HL-60 (cell line): ENCODE measurements around the gene TRIM17.

Experiments
- POLR2AphosphoS5 ChIP-seq: IDR thresholded peaks from 2 replicates; pipeline ENCODE4 v1.6.1; 2012; ENCODE audit warnings: low read depth
- TF ChIP-seq, protein P1 (sequence below): IDR thresholded peaks from one replicate; pipeline ENCODE4 v1.5.1; 2011; ENCODE audit warnings: low read length, control low read depth, inconsistent platforms; ENCODE audit not compliant: insufficient read depth

DNA sequence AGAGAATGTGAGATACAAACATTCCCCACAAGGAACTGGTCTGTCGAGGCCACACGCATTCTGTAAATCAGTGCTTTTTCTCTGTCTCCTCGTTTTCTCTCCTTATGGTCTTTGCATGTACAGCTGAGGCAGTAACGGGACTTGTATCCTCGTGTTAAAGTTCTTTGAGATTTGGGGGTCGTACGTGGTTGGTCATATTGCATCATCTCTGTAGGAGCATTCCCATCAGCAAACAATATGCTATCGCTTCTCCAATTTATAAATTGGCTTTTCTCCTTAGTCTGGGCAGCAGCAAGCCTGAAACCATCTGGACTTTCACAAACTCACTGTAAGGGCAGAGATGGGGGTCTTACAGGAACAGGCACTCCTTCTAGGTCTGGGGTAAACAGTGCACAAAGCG, 13.0 kb upstream of the TRIM17 start:
- TF ChIP-seq, protein P1, sequence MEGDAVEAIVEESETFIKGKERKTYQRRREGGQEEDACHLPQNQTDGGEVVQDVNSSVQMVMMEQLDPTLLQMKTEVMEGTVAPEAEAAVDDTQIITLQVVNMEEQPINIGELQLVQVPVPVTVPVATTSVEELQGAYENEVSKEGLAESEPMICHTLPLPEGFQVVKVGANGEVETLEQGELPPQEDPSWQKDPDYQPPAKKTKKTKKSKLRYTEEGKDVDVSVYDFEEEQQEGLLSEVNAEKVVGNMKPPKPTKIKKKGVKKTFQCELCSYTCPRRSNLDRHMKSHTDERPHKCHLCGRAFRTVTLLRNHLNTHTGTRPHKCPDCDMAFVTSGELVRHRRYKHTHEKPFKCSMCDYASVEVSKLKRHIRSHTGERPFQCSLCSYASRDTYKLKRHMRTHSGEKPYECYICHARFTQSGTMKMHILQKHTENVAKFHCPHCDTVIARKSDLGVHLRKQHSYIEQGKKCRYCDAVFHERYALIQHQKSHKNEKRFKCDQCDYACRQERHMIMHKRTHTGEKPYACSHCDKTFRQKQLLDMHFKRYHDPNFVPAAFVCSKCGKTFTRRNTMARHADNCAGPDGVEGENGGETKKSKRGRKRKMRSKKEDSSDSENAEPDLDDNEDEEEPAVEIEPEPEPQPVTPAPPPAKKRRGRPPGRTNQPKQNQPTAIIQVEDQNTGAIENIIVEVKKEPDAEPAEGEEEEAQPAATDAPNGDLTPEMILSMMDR: no peak
- no peak for TF ChIP-seq POLR2AphosphoS5
